Keratinocyte (primary cell): Measurements from ENCODE around the gene TMEM9. TPM values are rescaled to one million over a fixed set of nuclear protein-coding genes. Genes with fewer than 3 reads are reported as not detected.

Source experiments
- DNase-seq: peaks from one replicate; pipeline ENCODE4 v3.0.0-alpha.2; 2011; ENCODE audit warnings: low read depth, missing footprints, low spot score
- FAIRE-seq: peaks from 2 replicates; lab custom pipeline; 2011; peaks lifted over from hg19 to GRCh38; lab: Jason Lieb, UNC
- H2AFZ ChIP-seq: 2 replicates; pipeline ENCODE4 v1.6.0; 2012; ENCODE audit warnings: low read length, control low read depth, inconsistent platforms; ENCODE audit not compliant: control insufficient read depth
- H3K27ac ChIP-seq: 2 replicates; pipeline ENCODE4 v1.5.1; 2011; ENCODE audit warnings: low read length; ENCODE audit not compliant: control insufficient read depth, insufficient read depth
- H3K27me3 ChIP-seq: 3 replicates; pipeline ENCODE4 v1.6.0; 2011; ENCODE audit warnings: low read length; ENCODE audit not compliant: control insufficient read depth, insufficient read depth; ENCODE audit errors: extremely low read depth
- H3K36me3 ChIP-seq, 2 experiments: 2 replicates in 1 of 2; 3 replicates in 1 of 2; pipeline ENCODE4 v1.5.1; 2011; ENCODE audit warnings: low read length in 2 of 2, mild to moderate bottlenecking in 1 of 2; ENCODE audit not compliant: control insufficient read depth in 2 of 2, insufficient read depth in 2 of 2; ENCODE audit errors: extremely low read depth in 1 of 2
- H3K4me1 ChIP-seq: 3 replicates; pipeline ENCODE4 v1.5.1; 2011; ENCODE audit warnings: low read length; ENCODE audit not compliant: control insufficient read depth, insufficient read depth; ENCODE audit errors: extremely low read depth
- H3K4me2 ChIP-seq: 3 replicates; pipeline ENCODE4 v1.6.0; 2011; ENCODE audit warnings: low read depth, low read length; ENCODE audit not compliant: control insufficient read depth, insufficient read depth; ENCODE audit errors: extremely low read depth
- H3K4me3 ChIP-seq, 3 experiments: fragments of 200-600 bp in 1 of 3; sonication (generic) in 1 of 3; 2 replicates in 2 of 3; 3 replicates in 1 of 3; pipeline ENCODE4 v1.5.1; 2011 to 2016; ENCODE audit warnings: low read length in 3 of 3, mild to moderate bottlenecking in 3 of 3, control low read depth in 2 of 3, inconsistent platforms in 1 of 3, low read depth in 1 of 3, mixed read lengths in 1 of 3, mixed run types in 1 of 3, moderate library complexity in 1 of 3; ENCODE audit not compliant: control insufficient read depth in 2 of 3, insufficient read depth in 2 of 3; ENCODE audit errors: extremely low read depth in 1 of 3
- H3K79me2 ChIP-seq: 2 replicates; pipeline ENCODE4 v1.6.0; 2012; ENCODE audit warnings: low read length; ENCODE audit not compliant: control insufficient read depth, insufficient read depth
- H3K9ac ChIP-seq: 3 replicates; pipeline ENCODE4 v1.6.0; 2011; ENCODE audit warnings: low read length; ENCODE audit not compliant: control insufficient read depth, insufficient read depth; ENCODE audit errors: extremely low read depth
- H3K9me1 ChIP-seq: 3 replicates; pipeline ENCODE4 v1.6.0; 2011; ENCODE audit warnings: low read length; ENCODE audit not compliant: control insufficient read depth, insufficient read depth; ENCODE audit errors: extremely low read depth
- H3K9me3 ChIP-seq: 2 replicates; pipeline ENCODE4 v1.5.1; 2012; ENCODE audit warnings: low read depth, low read length; ENCODE audit not compliant: control insufficient read depth
- H4K20me1 ChIP-seq: 3 replicates; pipeline ENCODE4 v1.6.0; 2011; ENCODE audit warnings: low read length; ENCODE audit not compliant: control insufficient read depth, insufficient read depth; ENCODE audit errors: extremely low read depth
- EZH2 ChIP-seq: IDR thresholded peaks from one replicate; pipeline ENCODE4 v1.6.1; 2012; ENCODE audit warnings: inconsistent platforms, mild to moderate bottlenecking, low read length, moderate library complexity
- dilution Hi-C: fragments of 300-500 bp; cut with MboI; formaldehyde crosslinking; loops from one replicate; pipeline ENCODE4 v1.7.0; 2020; ENCODE audit warnings: low sequenced_read_pairs; ENCODE audit not compliant: extremely low pct_ligation_motif_present
- polyA plus RNA-seq, 5 experiments: library from polyadenylated mRNA; depleted of rRNA in 3 of 5; stranded (reverse) in 3 of 5; stranded (forward) in 1 of 5; unstranded in 1 of 5; fragments of >200 nt; gene quantifications; 1 replicate in 1 of 5; 2 replicates in 3 of 5; 3 replicates in 1 of 5; pipeline versions ENCODE4 v1.2.1 to v1.2.3, GENCODE V29; 2011 to 2012; ENCODE audit warnings: missing spikeins in 2 of 5, low read depth in 1 of 5, low replicate concordance in 1 of 5
- TF ChIP-seq, protein P1 (sequence below), 3 experiments: IDR thresholded peaks in 1 of 3; conservative IDR thresholded peaks in 1 of 3; optimal IDR thresholded peaks in 1 of 3; 2 replicates in 2 of 3; 3 replicates in 1 of 3; pipeline versions ENCODE3 to v1.5.1; 2011; ENCODE audit warnings: low read length in 3 of 3, mild to moderate bottlenecking in 3 of 3, moderate library complexity in 2 of 3, control low read depth in 1 of 3, inconsistent platforms in 1 of 3; ENCODE audit not compliant: insufficient read depth in 2 of 3; ENCODE audit errors: extremely low read depth in 1 of 3

TMEM9 gene
- polyA plus RNA-seq, 1 donor (not counting 4 experiments of a cell fraction or from before 2014, with no cell fraction given), result 56.0 TPM

DNA sequence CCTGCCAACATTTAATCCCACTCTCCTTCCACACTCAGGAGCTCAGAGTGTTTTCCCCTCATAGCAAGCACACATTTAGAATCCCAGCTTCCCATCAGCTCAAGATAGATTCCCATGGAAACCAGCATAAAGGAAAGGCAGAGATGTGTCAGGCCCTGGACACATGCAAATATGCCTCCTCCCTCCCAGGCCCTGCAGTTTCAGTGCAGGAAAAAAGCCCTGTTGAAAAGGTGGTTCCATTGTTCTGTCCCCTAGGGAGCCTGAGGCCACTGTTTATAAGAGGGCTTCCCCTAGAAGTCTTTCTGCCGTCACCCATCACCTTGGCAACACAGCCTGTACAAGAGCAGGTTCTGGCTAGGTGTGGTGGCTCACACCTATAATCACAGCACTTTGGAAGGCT lies 45.7 kb downstream of the TMEM9 start:
- Histone ChIP-seq H3K27me3 (peaks cover 6% of the 10 kb centered on the region), H3K79me2 (no peaks in the 10 kb centered on the region), H3K4me3 (no peak overlapping the region), H3K9me3 (no peaks in the 10 kb centered on the region), H3K4me2 (no peak overlapping the region), H3K9ac (no peak overlapping the region), H3K9me1 (no peaks in the 10 kb centered on the region), H2AFZ (no peak overlapping the region), H3K36me3 (no peaks in the 10 kb centered on the region), H3K27ac (no peak overlapping the region), H4K20me1 (no peaks in the 10 kb centered on the region), H3K4me1 (no peaks in the 10 kb centered on the region)
- DNase-seq (no peak), FAIRE-seq (no peak)
- TF ChIP-seq, protein P1, sequence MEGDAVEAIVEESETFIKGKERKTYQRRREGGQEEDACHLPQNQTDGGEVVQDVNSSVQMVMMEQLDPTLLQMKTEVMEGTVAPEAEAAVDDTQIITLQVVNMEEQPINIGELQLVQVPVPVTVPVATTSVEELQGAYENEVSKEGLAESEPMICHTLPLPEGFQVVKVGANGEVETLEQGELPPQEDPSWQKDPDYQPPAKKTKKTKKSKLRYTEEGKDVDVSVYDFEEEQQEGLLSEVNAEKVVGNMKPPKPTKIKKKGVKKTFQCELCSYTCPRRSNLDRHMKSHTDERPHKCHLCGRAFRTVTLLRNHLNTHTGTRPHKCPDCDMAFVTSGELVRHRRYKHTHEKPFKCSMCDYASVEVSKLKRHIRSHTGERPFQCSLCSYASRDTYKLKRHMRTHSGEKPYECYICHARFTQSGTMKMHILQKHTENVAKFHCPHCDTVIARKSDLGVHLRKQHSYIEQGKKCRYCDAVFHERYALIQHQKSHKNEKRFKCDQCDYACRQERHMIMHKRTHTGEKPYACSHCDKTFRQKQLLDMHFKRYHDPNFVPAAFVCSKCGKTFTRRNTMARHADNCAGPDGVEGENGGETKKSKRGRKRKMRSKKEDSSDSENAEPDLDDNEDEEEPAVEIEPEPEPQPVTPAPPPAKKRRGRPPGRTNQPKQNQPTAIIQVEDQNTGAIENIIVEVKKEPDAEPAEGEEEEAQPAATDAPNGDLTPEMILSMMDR (optimal IDR thresholded peaks at IDR 0.05 in 1 of 3, IDR thresholded peaks at IDR 0.05 in 1 of 3, conservative IDR thresholded peaks at IDR 0.05 in 1 of 3; ENCODE audit: extremely low read depth in 1 of 3, insufficient read depth in 2 of 3, low read length in 3 of 3), result no peak
- no peak for TF ChIP-seq EZH2
- dilution Hi-C loops, result no loop called here

DNA sequence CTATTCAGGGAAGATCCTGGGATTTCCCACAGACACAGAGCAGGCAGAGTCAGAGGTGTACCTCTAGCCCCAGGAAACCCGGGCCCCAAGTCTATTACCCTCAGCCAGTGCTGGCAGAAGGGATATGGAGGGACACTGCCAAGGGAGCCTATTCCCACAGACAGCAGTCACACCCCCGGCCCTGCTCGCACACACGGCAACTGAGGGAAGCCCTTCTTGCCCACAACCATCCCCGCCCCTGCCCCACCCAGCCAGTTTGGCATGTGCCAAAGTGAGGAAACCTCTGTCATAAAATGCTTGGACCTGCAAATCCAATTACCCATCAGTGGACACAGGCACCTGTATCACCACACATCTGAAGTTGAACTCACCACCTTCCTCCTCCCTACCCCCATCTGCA lies 48.6 kb downstream of the TMEM9 start:
- H3K27me3 ChIP-seq, result peaks cover 10% of the 10 kb centered on the region
- H2AFZ ChIP-seq, result no peak overlapping the region
- no peaks in the 10 kb centered on the region for H3K79me2 ChIP-seq
- no peak for DNase-seq
- no peaks in the 10 kb centered on the region for H4K20me1 ChIP-seq
- dilution Hi-C loops, result no loop called here
- no peaks in the 10 kb centered on the region for H3K4me1 ChIP-seq
- no peaks in the 10 kb centered on the region for H3K36me3 ChIP-seq
- TF ChIP-seq, protein P1 (optimal IDR thresholded peaks at IDR 0.05 in 1 of 3, IDR thresholded peaks at IDR 0.05 in 1 of 3, conservative IDR thresholded peaks at IDR 0.05 in 1 of 3; ENCODE audit: extremely low read depth in 1 of 3, insufficient read depth in 2 of 3, low read length in 3 of 3), result no peak
- TF ChIP-seq EZH2, result no peak
- H3K9ac ChIP-seq, result no peak overlapping the region
- H3K9me3 ChIP-seq, result no peaks in the 10 kb centered on the region
- H3K4me2 ChIP-seq, result no peak overlapping the region
- H3K4me3 ChIP-seq, result no peak overlapping the region
- no peak for FAIRE-seq
- no peaks in the 10 kb centered on the region for H3K9me1 ChIP-seq
- no peak overlapping the region for H3K27ac ChIP-seq
